ENCODE measurements around the gene BORCS6. TPM values are rescaled to one million over a fixed set of nuclear protein-coding genes. Genes with fewer than 3 reads are reported as not detected.

BORCS6 gene
- total and polyA plus RNA-seq, 2 of the 13 experiments (the other 11 are each of a cell fraction or from before 2014, with no cell fraction given), result 2.0 to 5.1 TPM

GRCh38 chr17:8138672-8139371 is 51.2 kb downstream of the BORCS6 start (continued):
- TF ChIP-seq, protein P1, sequence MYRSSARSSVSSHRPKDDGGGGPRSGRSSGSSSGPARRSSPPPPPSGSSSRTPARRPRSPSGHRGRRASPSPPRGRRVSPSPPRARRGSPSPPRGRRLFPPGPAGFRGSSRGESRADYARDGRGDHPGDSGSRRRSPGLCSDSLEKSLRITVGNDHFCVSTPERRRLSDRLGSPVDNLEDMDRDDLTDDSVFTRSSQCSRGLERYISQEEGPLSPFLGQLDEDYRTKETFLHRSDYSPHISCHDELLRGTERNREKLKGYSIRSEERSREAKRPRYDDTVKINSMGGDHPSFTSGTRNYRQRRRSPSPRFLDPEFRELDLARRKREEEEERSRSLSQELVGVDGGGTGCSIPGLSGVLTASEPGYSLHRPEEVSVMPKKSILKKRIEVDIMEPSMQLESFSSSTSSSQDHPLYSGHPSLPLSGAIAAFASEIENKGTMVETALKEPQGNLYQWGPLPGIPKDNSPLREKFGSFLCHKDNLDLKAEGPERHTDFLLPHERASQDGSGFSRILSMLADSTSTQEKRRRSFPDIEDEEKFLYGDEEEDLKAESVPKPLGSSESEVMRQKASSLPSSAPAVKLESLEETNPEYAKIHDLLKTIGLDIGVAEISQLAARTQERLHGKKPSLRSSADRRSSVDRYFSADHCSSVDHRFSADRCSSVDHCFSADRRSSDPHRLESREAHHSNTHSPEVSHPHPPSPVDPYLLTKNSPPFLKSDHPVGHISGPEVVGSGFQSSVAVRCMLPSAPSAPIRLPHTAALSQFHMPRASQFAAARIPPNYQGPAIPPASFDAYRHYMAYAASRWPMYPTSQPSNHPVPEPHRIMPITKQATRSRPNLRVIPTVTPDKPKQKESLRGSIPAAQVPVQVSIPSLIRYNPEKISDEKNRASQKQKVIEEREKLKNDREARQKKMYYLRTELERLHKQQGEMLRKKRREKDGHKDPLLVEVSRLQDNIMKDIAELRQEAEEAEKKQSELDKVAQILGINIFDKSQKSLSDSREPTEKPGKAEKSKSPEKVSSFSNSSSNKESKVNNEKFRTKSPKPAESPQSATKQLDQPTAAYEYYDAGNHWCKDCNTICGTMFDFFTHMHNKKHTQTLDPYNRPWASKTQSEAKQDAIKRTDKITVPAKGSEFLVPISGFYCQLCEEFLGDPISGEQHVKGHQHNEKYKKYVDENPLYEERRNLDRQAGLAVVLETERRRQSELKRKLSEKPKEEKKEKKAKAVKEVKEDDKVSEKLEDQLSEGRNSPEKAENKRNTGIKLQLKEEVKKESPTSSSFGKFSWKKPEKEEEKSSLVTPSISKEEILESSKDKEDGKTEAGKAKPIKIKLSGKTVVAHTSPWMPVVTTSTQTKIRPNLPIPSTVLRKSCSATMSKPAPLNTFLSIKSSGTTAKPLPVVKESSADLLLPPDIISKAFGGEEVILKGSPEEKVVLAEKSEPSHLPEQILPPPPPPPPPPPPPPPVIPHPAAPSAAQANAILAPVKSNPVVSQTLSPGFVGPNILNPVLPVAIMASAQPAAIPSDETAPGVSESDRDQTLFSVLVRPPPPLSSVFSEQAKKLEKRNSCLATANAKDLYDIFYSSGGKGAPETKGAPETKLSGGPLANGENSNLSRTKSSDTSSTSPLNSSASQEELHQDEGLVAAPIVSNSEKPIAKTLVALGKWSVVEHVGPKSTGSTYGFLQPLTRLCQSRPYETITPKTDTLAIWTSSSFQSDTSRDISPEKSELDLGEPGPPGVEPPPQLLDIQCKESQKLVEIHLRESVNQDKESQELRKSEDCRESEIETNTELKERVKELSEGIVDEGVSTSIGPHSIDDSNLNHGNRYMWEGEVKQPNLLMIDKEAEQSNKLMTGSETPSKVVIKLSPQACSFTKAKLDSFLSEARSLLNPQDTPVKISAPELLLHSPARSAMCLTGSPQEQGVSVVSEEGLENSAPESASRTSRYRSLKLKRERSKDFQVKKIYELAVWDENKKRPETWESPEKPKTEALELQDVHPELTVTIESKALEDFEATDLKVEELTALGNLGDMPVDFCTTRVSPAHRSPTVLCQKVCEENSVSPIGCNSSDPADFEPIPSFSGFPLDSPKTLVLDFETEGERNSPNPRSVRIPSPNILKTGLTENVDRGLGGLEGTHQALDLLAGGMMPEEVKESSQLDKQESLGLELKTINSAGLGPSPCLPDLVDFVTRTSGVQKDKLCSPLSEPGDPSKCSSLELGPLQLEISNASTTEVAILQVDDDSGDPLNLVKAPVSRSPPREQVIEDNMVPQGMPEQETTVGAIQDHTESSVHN (CRISPR knock-in tag; IDR thresholded peaks at IDR 0.05), result no peak
- TF ChIP-seq ZNF746 (CRISPR knock-in tag; IDR thresholded peaks at IDR 0.05) (peak; percentile 87), ZNF841 (CRISPR knock-in tag; IDR thresholded peaks at IDR 0.05; ENCODE audit: borderline replicate concordance) (no peak), ZNF326 (CRISPR knock-in tag; IDR thresholded peaks at IDR 0.05; ENCODE audit: borderline replicate concordance) (no peak), ELF4 (CRISPR knock-in tag; IDR thresholded peaks at IDR 0.05; ENCODE audit: borderline replicate concordance) (no peak), CBFB (CRISPR knock-in tag; IDR thresholded peaks at IDR 0.05) (0 out of 2 replicates have a peak, but pooled peaks have one; percentile 38), ZNF446 (CRISPR knock-in tag; IDR thresholded peaks at IDR 0.05) (no peak), XRCC5 (optimal IDR thresholded peaks at IDR 0.05; ENCODE audit: low read length) (peak; percentile 79), HES4 (CRISPR knock-in tag; IDR thresholded peaks at IDR 0.05; ENCODE audit: borderline replicate concordance) (no peak), MZF1 (CRISPR knock-in tag; IDR thresholded peaks at IDR 0.05; ENCODE audit: borderline replicate concordance) (peak; percentile 19; the same call in 1 of the 2 replicates), ZZZ3 (CRISPR knock-in tag; IDR thresholded peaks at IDR 0.05; ENCODE audit: borderline replicate concordance) (no peak; the same call in 1 of the 2 replicates), GATAD1 (CRISPR knock-in tag; IDR thresholded peaks at IDR 0.05) (peak; percentile 41; the same call in 1 of the 2 replicates), RBM22 (optimal IDR thresholded peaks at IDR 0.05; ENCODE audit: low read length) (no peak), ZNF777 (CRISPR knock-in tag; IDR thresholded peaks at IDR 0.05) (peak; percentile 73; the same call in 1 of the 2 replicates)
- TF ChIP-seq, protein P2, sequence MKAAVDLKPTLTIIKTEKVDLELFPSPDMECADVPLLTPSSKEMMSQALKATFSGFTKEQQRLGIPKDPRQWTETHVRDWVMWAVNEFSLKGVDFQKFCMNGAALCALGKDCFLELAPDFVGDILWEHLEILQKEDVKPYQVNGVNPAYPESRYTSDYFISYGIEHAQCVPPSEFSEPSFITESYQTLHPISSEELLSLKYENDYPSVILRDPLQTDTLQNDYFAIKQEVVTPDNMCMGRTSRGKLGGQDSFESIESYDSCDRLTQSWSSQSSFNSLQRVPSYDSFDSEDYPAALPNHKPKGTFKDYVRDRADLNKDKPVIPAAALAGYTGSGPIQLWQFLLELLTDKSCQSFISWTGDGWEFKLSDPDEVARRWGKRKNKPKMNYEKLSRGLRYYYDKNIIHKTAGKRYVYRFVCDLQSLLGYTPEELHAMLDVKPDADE (CRISPR knock-in tag; IDR thresholded peaks at IDR 0.05), result no peak
- TF ChIP-seq, protein P3, sequence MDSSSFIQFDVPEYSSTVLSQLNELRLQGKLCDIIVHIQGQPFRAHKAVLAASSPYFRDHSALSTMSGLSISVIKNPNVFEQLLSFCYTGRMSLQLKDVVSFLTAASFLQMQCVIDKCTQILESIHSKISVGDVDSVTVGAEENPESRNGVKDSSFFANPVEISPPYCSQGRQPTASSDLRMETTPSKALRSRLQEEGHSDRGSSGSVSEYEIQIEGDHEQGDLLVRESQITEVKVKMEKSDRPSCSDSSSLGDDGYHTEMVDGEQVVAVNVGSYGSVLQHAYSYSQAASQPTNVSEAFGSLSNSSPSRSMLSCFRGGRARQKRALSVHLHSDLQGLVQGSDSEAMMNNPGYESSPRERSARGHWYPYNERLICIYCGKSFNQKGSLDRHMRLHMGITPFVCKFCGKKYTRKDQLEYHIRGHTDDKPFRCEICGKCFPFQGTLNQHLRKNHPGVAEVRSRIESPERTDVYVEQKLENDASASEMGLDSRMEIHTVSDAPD (CRISPR knock-in tag; IDR thresholded peaks at IDR 0.05), result peak; percentile 84
- TF ChIP-seq, protein P4, sequence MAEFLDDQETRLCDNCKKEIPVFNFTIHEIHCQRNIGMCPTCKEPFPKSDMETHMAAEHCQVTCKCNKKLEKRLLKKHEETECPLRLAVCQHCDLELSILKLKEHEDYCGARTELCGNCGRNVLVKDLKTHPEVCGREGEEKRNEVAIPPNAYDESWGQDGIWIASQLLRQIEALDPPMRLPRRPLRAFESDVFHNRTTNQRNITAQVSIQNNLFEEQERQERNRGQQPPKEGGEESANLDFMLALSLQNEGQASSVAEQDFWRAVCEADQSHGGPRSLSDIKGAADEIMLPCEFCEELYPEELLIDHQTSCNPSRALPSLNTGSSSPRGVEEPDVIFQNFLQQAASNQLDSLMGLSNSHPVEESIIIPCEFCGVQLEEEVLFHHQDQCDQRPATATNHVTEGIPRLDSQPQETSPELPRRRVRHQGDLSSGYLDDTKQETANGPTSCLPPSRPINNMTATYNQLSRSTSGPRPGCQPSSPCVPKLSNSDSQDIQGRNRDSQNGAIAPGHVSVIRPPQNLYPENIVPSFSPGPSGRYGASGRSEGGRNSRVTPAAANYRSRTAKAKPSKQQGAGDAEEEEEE (CRISPR knock-in tag; IDR thresholded peaks at IDR 0.05; ENCODE audit: borderline replicate concordance), result no peak

All from HepG2 (cell line).